WTC11 (cell line): ENCODE measurements around the gene PRRG2. TPM values are rescaled to one million over a fixed set of nuclear protein-coding genes. Genes with fewer than 3 reads are reported as not detected.

ENCODE experiments used
- ARID4B ChIP-seq: sonication (generic); formaldehyde crosslinking; IDR thresholded peaks from 2 replicates; pipeline ENCODE4 v1.8.0; 2023; ENCODE audit warnings: missing genetic modification reagents, mild to moderate bottlenecking, borderline replicate concordance
- CREM ChIP-seq: sonication (generic); formaldehyde crosslinking; IDR thresholded peaks from 2 replicates; pipeline ENCODE4 v1.8.1; 2022; ENCODE audit warnings: mild to moderate bottlenecking, missing genetic modification reagents, moderate library complexity
- ELF4 ChIP-seq: sonication (generic); formaldehyde crosslinking; IDR thresholded peaks from 2 replicates; pipeline ENCODE4 v1.8.1; 2022; ENCODE audit warnings: low read depth, mild to moderate bottlenecking, moderate library complexity, missing genetic modification reagents
- EMX1 ChIP-seq: fragments of 250-450 bp; sonication (Bioruptor Pico); IDR thresholded peaks from 2 replicates; pipeline ENCODE4 v1.8.0; 2021; ENCODE audit warnings: mild to moderate bottlenecking
- FOXK1 ChIP-seq: sonication (generic); formaldehyde crosslinking; IDR thresholded peaks from 2 replicates; pipeline ENCODE4 v1.8.0; 2022; ENCODE audit warnings: mild to moderate bottlenecking, moderate library complexity, missing genetic modification reagents
- FOXP1 ChIP-seq: sonication (generic); formaldehyde crosslinking; IDR thresholded peaks from 2 replicates; pipeline ENCODE4 v1.8.0; 2022; ENCODE audit warnings: missing genetic modification reagents, mild to moderate bottlenecking, moderate library complexity, borderline replicate concordance
- GRHL2 ChIP-seq: fragments of 250-450 bp; sonication (Bioruptor Pico); IDR thresholded peaks from 2 replicates; pipeline ENCODE4 v1.8.0; 2022; ENCODE audit warnings: mild to moderate bottlenecking, moderate library complexity; ENCODE audit not compliant: insufficient replicate concordance, severe bottlenecking
- JAZF1 ChIP-seq: fragments of 250-450 bp; sonication (Bioruptor Pico); IDR thresholded peaks from 2 replicates; pipeline ENCODE4 v1.9.0; 2021; ENCODE audit warnings: moderate library complexity, mild to moderate bottlenecking, inconsistent platforms
- MAX ChIP-seq: sonication (generic); formaldehyde crosslinking; IDR thresholded peaks from 2 replicates; pipeline ENCODE4 v1.8.0; 2022; ENCODE audit warnings: mild to moderate bottlenecking, missing genetic modification reagents
- NFATC4 ChIP-seq: fragments of 250-450 bp; sonication (Bioruptor Pico); IDR thresholded peaks from 2 replicates; pipeline ENCODE4 v1.9.0; 2021; ENCODE audit warnings: mild to moderate bottlenecking
- NR2C2 ChIP-seq: sonication (generic); formaldehyde crosslinking; IDR thresholded peaks from 2 replicates; pipeline ENCODE4 v1.8.0; 2022; ENCODE audit warnings: mild to moderate bottlenecking, missing genetic modification reagents
- PRRX2 ChIP-seq: fragments of 250-450 bp; sonication (Bioruptor Pico); IDR thresholded peaks from 2 replicates; pipeline ENCODE4 v1.8.0; 2021; ENCODE audit warnings: mild to moderate bottlenecking
- SP1 ChIP-seq: sonication (generic); formaldehyde crosslinking; conservative IDR thresholded peaks from 2 replicates; pipeline ENCODE4 v1.8.1; 2022; ENCODE audit warnings: missing genetic modification reagents
- STAT6 ChIP-seq: sonication (generic); formaldehyde crosslinking; conservative IDR thresholded peaks from 2 replicates; pipeline ENCODE4 v1.8.1; 2023; ENCODE audit warnings: mild to moderate bottlenecking, low read depth, missing genetic modification reagents, moderate library complexity
- TCF7 ChIP-seq: sonication (generic); formaldehyde crosslinking; IDR thresholded peaks from 2 replicates; pipeline ENCODE4 v1.8.0; 2022; ENCODE audit warnings: mild to moderate bottlenecking, low read depth, missing genetic modification reagents, moderate library complexity
- TEAD1 ChIP-seq: sonication (generic); formaldehyde crosslinking; IDR thresholded peaks from 2 replicates; pipeline ENCODE4 v1.8.0; 2022; ENCODE audit warnings: mild to moderate bottlenecking, missing genetic modification reagents
- TP53 ChIP-seq: sonication (generic); formaldehyde crosslinking; IDR thresholded peaks from 2 replicates; pipeline ENCODE4 v1.8.1; 2023; ENCODE audit warnings: mild to moderate bottlenecking, missing genetic modification reagents
- USF2 ChIP-seq: sonication (generic); formaldehyde crosslinking; IDR thresholded peaks from 2 replicates; pipeline ENCODE4 v1.8.1; 2023; ENCODE audit warnings: mild to moderate bottlenecking, missing genetic modification reagents, moderate library complexity
- ZMAT4 ChIP-seq: fragments of 250-450 bp; sonication (Bioruptor Pico); IDR thresholded peaks from 2 replicates; pipeline ENCODE4 v1.9.0; 2021; ENCODE audit warnings: mild to moderate bottlenecking
- ZNF281 ChIP-seq: sonication (generic); formaldehyde crosslinking; IDR thresholded peaks from 2 replicates; pipeline ENCODE4 v1.8.0; 2023; ENCODE audit warnings: mild to moderate bottlenecking, missing genetic modification reagents
- ZNF317 ChIP-seq: sonication (generic); formaldehyde crosslinking; IDR thresholded peaks from 2 replicates; pipeline ENCODE4 v1.8.1; 2023; ENCODE audit warnings: low read depth, mild to moderate bottlenecking, moderate library complexity, missing genetic modification reagents, borderline replicate concordance
- ZNF416 ChIP-seq: fragments of 250-450 bp; sonication (Bioruptor Pico); IDR thresholded peaks from 2 replicates; pipeline ENCODE4 v1.9.0; 2021; ENCODE audit warnings: mild to moderate bottlenecking, inconsistent platforms
- total RNA-seq: library from RNA; stranded (reverse); gene quantifications from 3 replicates; pipeline ENCODE4 v1.2.3, GENCODE V29; 2021

The PRRG2 gene
- total RNA-seq, 1 experiment from 2014 or later = 5.9 TPM

- TF ChIP-seq ZNF416 (CRISPR knock-in tag) (no peak), TP53 (CRISPR knock-in tag) (peak; percentile 90), TCF7 (no peak), NFATC4 (CRISPR knock-in tag) (no peak), ZNF317 (CRISPR knock-in tag) (0 out of 2 replicates have a peak, but pooled peaks have one; percentile 9), CREM (CRISPR knock-in tag) (no peak), USF2 (CRISPR knock-in tag) (0 out of 2 replicates have a peak, but pooled peaks have one; percentile 29), FOXK1 (CRISPR knock-in tag) (0 out of 2 replicates have a peak, but pooled peaks have one; percentile 31), SP1 (CRISPR knock-in tag) (0 out of 2 replicates have a peak, but pooled peaks have one; percentile 19), FOXP1 (CRISPR knock-in tag) (0 out of 2 replicates have a peak, but pooled peaks have one; percentile 64), EMX1 (no peak), JAZF1 (CRISPR knock-in tag) (no peak), ZMAT4 (0 out of 2 replicates have a peak, but pooled peaks have one; percentile 3), TEAD1 (no peak), ARID4B (CRISPR knock-in tag) (peak; percentile 51; the same call in 1 of the 2 replicates), PRRX2 (CRISPR knock-in tag) (no peak), NR2C2 (CRISPR knock-in tag) (0 out of 2 replicates have a peak, but pooled peaks have one; percentile 46), STAT6 (0 out of 2 replicates have a peak, but pooled peaks have one; percentile 57), GRHL2 (CRISPR knock-in tag) (no peak), ZNF281 (CRISPR knock-in tag) (no peak; the same call in 1 of the 2 replicates), MAX (CRISPR knock-in tag) (peak; percentile 85), ELF4 (no peak)
Measured at GRCh38 chr19:49556412-49557398, 24.4 kb upstream of the PRRG2 start (continued).
